Tibial nerve (tissue), 4 donors: ENCODE measurements around the gene NOXO1.

ENCODE experiments used
- CTCF ChIP-seq, 5 experiments: fragments of 200-600 bp in 3 of 5; fragments of 450-650 bp in 2 of 5; sonication (generic) in 3 of 5; IDR thresholded peaks; one replicate each; pipeline ENCODE4 v1.5.1; 2016 to 2019; ENCODE audit warnings: antibody characterized with exemption in 5 of 5, mild to moderate bottlenecking in 3 of 5, moderate library complexity in 2 of 5
- EP300 ChIP-seq, 2 donors: sonication (generic); formaldehyde crosslinking; IDR thresholded peaks; one replicate each; pipeline ENCODE4 v1.6.1; 2017; ENCODE audit warnings: antibody characterized with exemption in 2 of 2, mild to moderate bottlenecking in 1 of 2
- POLR2A ChIP-seq, 2 donors: fragments of 450-650 bp; IDR thresholded peaks; one replicate each; pipeline ENCODE4 v1.6.1; 2017; ENCODE audit warnings: antibody characterized with exemption in 2 of 2, mild to moderate bottlenecking in 2 of 2, moderate library complexity in 2 of 2

- TF ChIP-seq CTCF (IDR thresholded peaks at IDR 0.05) (no peak), EP300 (IDR thresholded peaks at IDR 0.05) (no peak), POLR2A (IDR thresholded peaks at IDR 0.05) (no peak)
Observed at GRCh38 chr16:2026461-2027023, 45.3 kb upstream of the NOXO1 start, which contains the start of gene NHERF2.
